ENCODE data around the gene KCNT2.

The KCNT2 gene

GRCh38 chr1:196403803-196404690 lies 204.2 kb downstream of the KCNT2 start:
- peak; percentile 83 to 96 for DNase-seq (ENCODE audit: low read depth in 2 of 2)
- H3K4me3 ChIP-seq (replicated peaks in 1 of 2; ENCODE audit: low read depth in 2 of 2, low read length in 2 of 2) = peak overlapping the region; percentile 6 to 19
- no peak for TF ChIP-seq CTCF (IDR thresholded peaks at IDR 0.05; ENCODE audit: low read depth, low read length)

GRCh38 chr1:196401891-196402290 lies 206.3 kb downstream of the KCNT2 start:
- no peak overlapping the region for H3K4me3 ChIP-seq (replicated peaks in 1 of 2; ENCODE audit: low read depth in 2 of 2, low read length in 2 of 2)
- no peak for TF ChIP-seq CTCF (IDR thresholded peaks at IDR 0.05; ENCODE audit: low read depth, low read length)
- no peak for DNase-seq (ENCODE audit: low read depth in 2 of 2)

GRCh38 chr1:196401452-196401833 lies 206.8 kb downstream of the KCNT2 start:
- TF ChIP-seq CTCF (IDR thresholded peaks at IDR 0.05; ENCODE audit: low read depth, low read length) = no peak
- DNase-seq (ENCODE audit: low read depth in 2 of 2) = no peak

GRCh38 chr1:196400478-196401451 lies 207.5 kb downstream of the KCNT2 start:
- DNase-seq (ENCODE audit: low read depth in 2 of 2) = peak; percentile 86 to 95
- no peak overlapping the region for H3K4me3 ChIP-seq (replicated peaks in 1 of 2; ENCODE audit: low read depth in 2 of 2, low read length in 2 of 2)
- TF ChIP-seq CTCF (IDR thresholded peaks at IDR 0.05; ENCODE audit: low read depth, low read length) = no peak

More at GRCh38 chr1:196401452-196401833, 206.8 kb downstream of the KCNT2 start:
- H3K4me3 ChIP-seq (replicated peaks in 1 of 2; ENCODE audit: low read depth in 2 of 2, low read length in 2 of 2) = no peak overlapping the region

- H3K4me3 ChIP-seq (replicated peaks in 1 of 2; ENCODE audit: low read depth in 2 of 2, low read length in 2 of 2) = no peak overlapping the region
- TF ChIP-seq CTCF (IDR thresholded peaks at IDR 0.05; ENCODE audit: low read depth, low read length) = no peak
- DNase-seq (ENCODE audit: low read depth in 2 of 2) = no peak
These were observed 208.5 kb downstream of the KCNT2 start for GRCh38 chr1:196399713-196400112.

GRCh38 chr1:196393742-196394141 lies 214.5 kb downstream of the KCNT2 start:
- no peak for TF ChIP-seq CTCF (IDR thresholded peaks at IDR 0.05; ENCODE audit: low read depth, low read length)
- no peak overlapping the region for H3K4me3 ChIP-seq (replicated peaks in 1 of 2; ENCODE audit: low read depth in 2 of 2, low read length in 2 of 2)
- DNase-seq (ENCODE audit: low read depth in 2 of 2) = peak; percentile 73 to 76
